ENCODE results near the gene DPP10.

DNA sequence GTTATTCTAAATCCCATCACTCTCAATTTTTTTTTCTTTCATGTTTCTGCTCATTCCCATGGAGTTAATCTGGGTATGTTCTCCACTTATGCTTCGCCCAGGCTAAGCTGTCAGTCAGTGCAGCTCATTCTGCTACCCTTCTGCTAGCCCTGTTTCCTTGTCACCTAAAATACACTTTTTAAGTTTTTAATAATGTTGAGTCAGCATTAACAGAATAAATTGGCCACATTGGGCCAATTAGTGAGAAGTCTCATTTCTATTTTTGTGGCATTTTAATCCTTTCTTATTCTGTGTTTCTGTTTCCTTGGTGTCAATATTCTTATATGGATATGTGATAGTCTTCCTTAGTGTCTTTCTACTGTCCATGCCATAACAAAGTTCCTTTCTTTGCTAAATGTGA, 1126.2 kb downstream of the DPP10 start:
- TF ChIP-seq REST (IDR thresholded peaks at IDR 0.05; ENCODE audit: insufficient read depth in 1 of 2, low read depth in 2 of 2, low read length in 2 of 2) = no peak
- no peak for TF ChIP-seq POLR2AphosphoS5 (IDR thresholded peaks at IDR 0.05; ENCODE audit: low read depth, low read length)
- TF ChIP-seq TAF1 (IDR thresholded peaks at IDR 0.05; ENCODE audit: borderline replicate concordance, insufficient read depth, low read length) = no peak
